NCI-H1417 treated with DMSO at 0.1 percent for 48 hours (cell line): ENCODE data around the gene LIN7C.

Experiments
- DNase-seq: peaks from one replicate; lab custom pipeline; 2025; lab: John Stamatoyannopoulos, UW

Gene LIN7C

GRCh38 chr11:27507557-27508322, 1.2 kb upstream of the LIN7C start:
- DNase-seq: no peak

DNA sequence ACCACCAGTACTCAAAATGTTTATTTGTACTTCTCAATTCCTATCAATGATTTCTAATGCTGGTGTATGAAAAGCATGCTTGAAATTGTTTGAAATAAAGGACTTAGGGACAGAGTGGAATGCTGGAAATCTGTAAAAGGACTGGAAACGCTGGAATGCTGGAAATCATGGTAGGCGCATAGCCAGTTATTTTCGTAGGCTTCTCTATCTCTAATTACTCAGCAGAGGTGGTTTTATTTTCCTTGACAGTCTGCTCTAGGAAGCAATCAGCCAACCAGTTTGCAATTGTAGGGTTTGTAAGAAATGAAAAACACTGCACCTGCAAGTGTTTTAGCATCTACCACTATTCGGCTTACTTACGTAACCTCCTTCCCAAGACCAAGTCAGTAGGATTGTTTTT, 788 bp downstream of the LIN7C start:
- DNase-seq: no peak

GRCh38 chr11:27504205-27504604, 2.4 kb downstream of the LIN7C start:
- no peak for DNase-seq

DNA sequence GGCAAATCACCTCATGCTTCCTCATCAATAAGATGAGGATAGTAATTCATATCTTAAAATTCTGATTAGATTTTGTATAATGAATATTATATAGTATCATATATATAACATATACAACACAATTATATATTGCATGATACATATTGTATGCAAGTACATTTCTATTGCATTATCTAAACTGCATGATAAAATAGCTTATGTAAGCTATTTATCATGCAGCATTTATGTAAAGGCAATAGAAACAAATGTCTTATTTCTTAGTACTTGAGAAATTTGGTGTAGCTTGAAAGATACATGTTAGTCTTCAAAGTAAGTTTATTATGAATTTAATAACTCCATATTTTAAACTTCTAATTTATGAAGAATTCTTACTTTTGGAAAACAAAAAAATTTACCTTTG, 5.5 kb downstream of the LIN7C start:
- no peak for DNase-seq

- DNase-seq: no peak
Measured at GRCh38 chr11:27497911-27498310, 8.7 kb downstream of the LIN7C start.

DNA sequence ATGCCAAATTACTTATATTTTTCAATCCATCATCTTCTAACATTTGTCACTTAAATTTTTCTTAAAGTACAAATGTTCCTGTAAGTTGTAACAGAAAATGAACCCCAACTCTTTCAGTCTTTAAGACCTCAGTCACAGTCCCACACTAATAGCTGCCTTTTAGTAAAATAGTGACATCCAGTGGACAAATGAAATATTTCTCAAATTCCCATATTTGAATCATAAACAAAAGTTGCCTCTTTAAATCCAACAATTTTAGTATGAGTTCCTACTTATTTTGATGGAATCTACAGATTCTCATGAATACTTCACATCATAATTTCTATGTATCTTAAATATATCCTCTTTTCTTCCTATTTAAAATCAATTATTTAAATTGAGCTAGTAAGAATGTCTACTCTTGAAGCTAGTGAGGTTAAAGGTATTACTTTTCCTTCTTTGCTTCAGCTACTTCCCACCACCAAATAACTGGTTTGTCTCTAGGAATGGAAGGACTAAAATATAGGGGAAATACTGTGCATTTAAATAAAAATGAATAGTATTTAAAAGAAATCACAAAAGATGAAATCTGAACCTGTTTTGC, 9.2 kb downstream of the LIN7C start:
- DNase-seq: no peak

GRCh38 chr11:27496461-27496860, 10.1 kb downstream of the LIN7C start:
- no peak for DNase-seq

DNA sequence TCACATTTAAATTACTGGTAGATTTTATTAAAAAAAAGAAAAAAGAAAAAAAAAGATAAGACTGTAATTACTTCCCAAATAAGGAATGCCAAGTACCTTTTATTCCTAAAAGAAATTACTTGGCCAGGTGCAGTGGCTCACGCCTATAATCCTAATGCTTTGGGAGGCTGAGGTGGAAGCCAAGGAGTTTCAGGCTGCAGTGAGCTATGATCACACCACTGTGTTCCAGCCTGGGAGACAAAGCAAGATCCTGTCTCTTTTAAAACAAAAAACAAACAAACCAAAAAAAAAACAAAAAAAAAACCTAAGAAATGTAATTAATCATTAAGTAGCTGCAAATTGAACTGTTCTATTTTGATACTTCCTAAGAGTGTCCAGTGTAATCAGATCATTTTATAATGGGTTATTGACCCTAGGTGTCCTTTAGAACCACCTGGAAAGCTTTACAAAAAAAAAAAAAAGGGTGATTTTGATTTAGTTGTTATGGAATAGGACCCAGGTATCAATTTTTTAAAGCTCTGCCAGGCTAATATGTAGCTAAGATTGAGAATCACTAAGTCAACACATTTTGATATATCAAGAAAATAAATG, 10.8 kb downstream of the LIN7C start:
- DNase-seq: no peak

DNA sequence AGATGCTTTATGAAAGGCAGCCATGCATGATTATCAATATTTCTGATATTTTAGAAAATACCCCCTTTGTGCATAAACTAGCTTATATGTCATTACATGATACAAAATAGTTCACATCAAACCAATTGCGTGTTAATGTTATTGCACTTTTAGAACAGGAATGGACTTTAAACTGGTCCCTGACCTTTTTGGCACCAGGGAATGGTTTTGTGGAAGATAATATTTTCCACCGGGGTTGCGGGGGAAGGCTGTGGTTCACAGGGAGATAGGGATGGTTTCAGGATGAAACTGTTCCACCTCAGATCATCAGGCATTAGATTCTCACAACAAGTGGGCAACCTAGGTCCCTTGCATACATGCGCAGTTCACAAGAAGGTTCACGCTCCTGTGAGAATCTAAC, 17.5 kb downstream of the LIN7C start:
- no peak for DNase-seq

GRCh38 chr11:27487706-27488105, 18.9 kb downstream of the LIN7C start:
- DNase-seq: no peak

- no peak for DNase-seq
Measured at GRCh38 chr11:27485930-27486773, 20.4 kb downstream of the LIN7C start.

DNA sequence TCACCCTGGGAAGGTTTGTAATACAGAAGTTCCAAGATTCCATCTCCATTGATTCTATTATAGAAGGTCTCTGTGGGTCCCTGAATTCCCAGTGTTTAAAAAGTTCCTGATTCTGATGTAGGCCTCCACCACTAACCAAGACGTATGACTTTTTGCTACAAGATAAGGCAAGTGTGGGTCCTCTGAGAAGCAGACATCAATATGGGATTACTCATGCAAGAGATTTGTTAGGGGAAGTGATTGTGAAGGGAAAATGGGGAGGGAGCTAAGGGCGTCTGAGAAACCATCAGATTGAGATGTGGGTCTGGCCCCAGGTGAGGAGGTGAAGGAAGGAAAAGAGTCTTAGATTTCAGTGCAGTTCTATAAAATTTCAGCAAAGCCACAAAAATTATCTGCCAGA, 23.8 kb downstream of the LIN7C start:
- DNase-seq: no peak

GRCh38 chr11:27481992-27482391, 24.6 kb downstream of the LIN7C start:
- no peak for DNase-seq

DNA sequence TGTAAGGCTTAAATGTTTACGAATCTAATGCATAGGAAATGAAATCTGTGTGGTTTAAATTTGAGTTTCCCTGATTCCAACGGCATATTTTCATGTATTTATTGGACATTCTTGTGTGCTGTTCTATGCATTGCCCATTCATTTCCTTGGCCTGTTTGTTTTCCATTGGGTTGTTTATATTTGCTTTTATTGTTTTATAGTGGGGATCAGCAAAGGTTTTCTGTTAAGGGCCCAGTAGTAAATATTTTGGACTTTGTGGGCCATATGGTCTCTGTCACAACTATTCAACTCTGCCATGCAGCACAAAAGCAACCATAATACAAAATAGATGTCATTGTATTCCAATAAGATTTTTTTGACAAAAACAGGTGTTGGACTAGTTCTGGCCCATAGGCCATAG, 28.7 kb downstream of the LIN7C start:
- no peak for DNase-seq

DNA sequence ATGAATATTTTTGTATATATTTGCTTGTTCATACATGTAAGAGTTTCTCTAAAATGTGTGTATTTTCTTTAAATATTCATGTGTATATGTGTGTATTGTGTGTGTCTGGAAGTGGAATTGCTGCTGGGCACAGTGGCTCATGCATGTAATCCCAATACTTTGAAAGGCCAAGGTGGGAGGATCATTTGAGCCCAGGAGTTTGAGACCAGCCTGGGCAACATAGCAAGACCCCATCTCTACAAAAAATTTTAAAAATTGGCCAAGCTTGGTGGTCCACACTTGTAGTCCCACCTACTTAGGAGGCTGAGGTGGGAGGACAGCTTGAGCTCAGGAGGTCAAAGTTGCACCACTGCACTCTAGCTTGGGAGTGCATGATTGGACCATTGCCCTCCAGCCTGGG, 29.3 kb downstream of the LIN7C start:
- no peak for DNase-seq

GRCh38 chr11:27475622-27476021, 30.9 kb downstream of the LIN7C start:
- no peak for DNase-seq

GRCh38 chr11:27473017-27473406, 33.6 kb downstream of the LIN7C start:
- DNase-seq: no peak

GRCh38 chr11:27472398-27473016, 34.1 kb downstream of the LIN7C start, which contains the start of gene LGR4:
Gene LGR4 (minus strand): TSS chr11:27472790. CDS start chr11:27472302, 488 bp downstream.
- peak; percentile 53 for DNase-seq

- no peak for DNase-seq
Measured at GRCh38 chr11:27471589-27472397, 34.8 kb downstream of the LIN7C start.

- DNase-seq: no peak
Measured at GRCh38 chr11:27470826-27471588, 35.6 kb downstream of the LIN7C start.
